Measurements from ENCODE around the gene EFNA1. TPM values are rescaled to one million over a fixed set of nuclear protein-coding genes. Genes with fewer than 3 reads are reported as not detected.
"Not testable (repeated sequence)": the region's sequence is repeated elsewhere in the genome, so short reads cannot be mapped to it uniquely, and the experiment has no call there.

The EFNA1 gene
- total RNA-seq, 1 donor from 2014 or later = 26.1 TPM

DNA sequence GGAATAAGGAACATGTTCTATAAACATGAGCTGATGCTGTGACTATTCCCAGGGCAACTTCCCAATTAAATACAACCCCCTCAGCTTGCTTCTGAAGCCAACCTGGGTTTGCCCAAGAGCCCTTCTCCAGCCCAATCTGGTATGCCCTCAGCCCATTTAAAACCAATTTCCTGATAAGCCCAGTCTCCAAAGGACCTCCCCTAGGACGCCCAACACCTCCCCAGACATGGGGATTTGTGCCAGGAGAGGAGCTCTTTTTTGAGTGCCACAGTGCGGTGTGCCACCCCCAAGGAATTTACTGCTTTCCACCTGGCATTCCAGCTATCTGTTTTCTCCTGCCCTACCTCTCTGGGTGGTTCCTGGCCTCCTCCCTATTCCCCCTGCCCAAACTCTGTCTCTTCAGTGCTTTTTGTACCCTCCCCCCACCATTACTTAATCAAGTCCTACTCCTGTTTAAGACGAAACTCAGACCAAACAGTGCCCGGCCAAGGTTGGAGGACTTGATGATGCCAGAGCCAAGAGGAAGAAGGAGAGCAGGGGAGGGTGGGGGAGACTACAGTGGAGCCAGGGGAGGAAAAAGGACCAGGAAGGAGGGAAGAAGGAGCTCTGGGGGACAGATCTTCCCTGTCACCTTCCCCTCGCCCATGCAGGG, 11.4 kb upstream of the EFNA1 start:
- TF ChIP-seq, protein P1, sequence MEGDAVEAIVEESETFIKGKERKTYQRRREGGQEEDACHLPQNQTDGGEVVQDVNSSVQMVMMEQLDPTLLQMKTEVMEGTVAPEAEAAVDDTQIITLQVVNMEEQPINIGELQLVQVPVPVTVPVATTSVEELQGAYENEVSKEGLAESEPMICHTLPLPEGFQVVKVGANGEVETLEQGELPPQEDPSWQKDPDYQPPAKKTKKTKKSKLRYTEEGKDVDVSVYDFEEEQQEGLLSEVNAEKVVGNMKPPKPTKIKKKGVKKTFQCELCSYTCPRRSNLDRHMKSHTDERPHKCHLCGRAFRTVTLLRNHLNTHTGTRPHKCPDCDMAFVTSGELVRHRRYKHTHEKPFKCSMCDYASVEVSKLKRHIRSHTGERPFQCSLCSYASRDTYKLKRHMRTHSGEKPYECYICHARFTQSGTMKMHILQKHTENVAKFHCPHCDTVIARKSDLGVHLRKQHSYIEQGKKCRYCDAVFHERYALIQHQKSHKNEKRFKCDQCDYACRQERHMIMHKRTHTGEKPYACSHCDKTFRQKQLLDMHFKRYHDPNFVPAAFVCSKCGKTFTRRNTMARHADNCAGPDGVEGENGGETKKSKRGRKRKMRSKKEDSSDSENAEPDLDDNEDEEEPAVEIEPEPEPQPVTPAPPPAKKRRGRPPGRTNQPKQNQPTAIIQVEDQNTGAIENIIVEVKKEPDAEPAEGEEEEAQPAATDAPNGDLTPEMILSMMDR (conservative IDR thresholded peaks at IDR 0.05) = no peak
- H3K4me1 Mint-ChIP-seq (ENCODE audit: unreplicated experiment) = peaks cover 2% of the 10 kb centered on the region
- peaks cover 27% of the 10 kb centered on the region for H3K27me3 Mint-ChIP-seq
- H3K27ac Mint-ChIP-seq = no peak overlapping the region
- no peak for DNase-seq (ENCODE audit: extremely low spot score, unreplicated experiment)
- no peak overlapping the region for H3K4me3 Mint-ChIP-seq
- H3K9me3 Mint-ChIP-seq = no peaks in the 10 kb centered on the region
- no peaks in the 10 kb centered on the region for H3K36me3 Mint-ChIP-seq

DNA sequence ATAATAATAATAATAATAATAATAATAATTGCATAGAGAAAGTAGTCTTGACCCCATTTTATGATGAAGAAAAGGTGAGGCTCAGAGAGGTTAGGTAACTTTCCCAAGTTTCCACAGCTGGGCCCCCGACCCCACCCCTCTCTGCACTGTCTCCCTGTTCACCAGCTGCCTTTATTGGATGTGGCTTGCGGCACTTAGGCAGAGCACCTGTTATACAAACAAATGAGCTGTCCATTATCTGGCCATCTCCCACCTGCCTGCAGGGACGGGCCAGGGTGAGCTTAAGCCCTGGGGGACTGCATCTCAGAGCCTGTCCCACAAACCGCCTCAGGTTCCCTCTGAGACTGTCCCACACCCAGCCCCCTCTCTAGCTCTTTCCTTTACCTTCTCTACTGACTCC, 10.1 kb upstream of the EFNA1 start:
- H3K36me3 Mint-ChIP-seq = no peaks in the 10 kb centered on the region
- H3K27ac Mint-ChIP-seq = no peak overlapping the region
- TF ChIP-seq, protein P1 (conservative IDR thresholded peaks at IDR 0.05) = no peak
- no peaks in the 10 kb centered on the region for H3K9me3 Mint-ChIP-seq
- H3K4me1 Mint-ChIP-seq (ENCODE audit: unreplicated experiment) = peaks cover 4% of the 10 kb centered on the region
- no peak overlapping the region for H3K4me3 Mint-ChIP-seq
- peaks cover 34% of the 10 kb centered on the region for H3K27me3 Mint-ChIP-seq
- no peak for DNase-seq (ENCODE audit: extremely low spot score, unreplicated experiment)

DNA sequence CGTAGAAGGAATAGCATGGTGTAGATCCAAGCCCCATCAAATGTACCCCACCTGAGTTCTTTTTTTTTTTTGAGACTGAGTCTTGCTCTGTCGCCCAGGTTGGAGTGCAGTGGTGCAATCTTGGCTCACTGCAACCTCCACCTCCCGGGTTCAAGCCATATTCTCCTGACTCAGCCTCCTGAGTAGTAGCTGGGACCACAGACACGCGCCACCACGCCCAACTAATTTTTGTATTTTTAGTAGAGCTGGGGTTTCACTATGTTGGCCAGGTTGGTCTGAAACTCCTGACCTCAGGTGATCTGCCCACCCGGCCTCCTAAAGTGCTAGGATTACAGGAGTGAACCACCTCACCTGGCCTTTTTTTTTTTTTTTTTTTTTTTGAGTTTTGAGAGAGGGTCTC, 9.6 kb upstream of the EFNA1 start:
- not testable (repeated sequence) for H3K27ac Mint-ChIP-seq; H3K36me3 Mint-ChIP-seq; H3K4me3 Mint-ChIP-seq; H3K9me3 Mint-ChIP-seq; DNase-seq (ENCODE audit: extremely low spot score, unreplicated experiment); H3K4me1 Mint-ChIP-seq (ENCODE audit: unreplicated experiment)
- peaks cover 35% of the 10 kb centered on the region for H3K27me3 Mint-ChIP-seq

DNA sequence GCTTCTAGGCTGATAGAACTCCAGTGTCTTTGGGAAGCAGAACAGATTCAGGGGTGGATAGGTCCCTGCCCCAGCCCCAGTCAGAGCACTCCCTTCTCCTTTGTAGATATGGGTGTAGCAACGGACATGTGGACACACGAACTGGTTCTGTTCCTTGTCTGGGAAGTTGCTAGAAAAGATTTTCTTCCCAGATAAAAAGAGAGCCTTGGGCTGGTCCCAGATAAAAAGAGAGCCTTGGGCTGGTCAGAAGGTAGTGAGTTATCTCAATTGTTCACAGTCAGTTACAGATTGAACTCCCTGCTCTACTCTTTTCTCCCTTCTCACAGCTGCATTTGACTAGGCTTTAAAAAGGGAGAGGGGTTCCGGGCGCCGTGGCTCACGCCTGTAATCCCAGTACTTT, 7.4 kb upstream of the EFNA1 start:
- no peak overlapping the region for H3K4me3 Mint-ChIP-seq

DNA sequence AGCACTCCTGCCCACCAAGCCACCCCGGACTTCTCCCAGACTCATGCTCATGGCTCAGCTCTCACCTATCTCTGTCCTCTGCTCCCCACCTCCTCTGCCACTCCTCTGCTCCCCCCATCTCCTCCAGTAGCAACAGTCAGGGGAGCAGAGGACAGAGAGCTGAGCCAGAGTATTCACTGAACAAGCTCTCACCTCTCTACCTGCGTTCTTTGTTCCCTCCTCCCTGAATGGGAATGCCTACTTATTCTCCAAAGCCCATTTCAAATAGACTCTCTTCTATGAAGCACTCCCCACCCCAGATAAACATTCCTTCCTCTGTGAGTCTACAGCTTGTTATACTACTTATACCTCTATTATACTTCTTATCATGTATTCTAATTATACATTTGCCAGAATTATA, 6.4 kb upstream of the EFNA1 start:
- TF ChIP-seq, protein P1 (conservative IDR thresholded peaks at IDR 0.05) = no peak
- H3K4me1 Mint-ChIP-seq (ENCODE audit: unreplicated experiment) = peaks cover 8% of the 10 kb centered on the region
- no peaks in the 10 kb centered on the region for H3K9me3 Mint-ChIP-seq
- DNase-seq (ENCODE audit: extremely low spot score, unreplicated experiment) = no peak
- H3K4me3 Mint-ChIP-seq = no peak overlapping the region
- H3K27me3 Mint-ChIP-seq = peaks cover 60% of the 10 kb centered on the region
- no peaks in the 10 kb centered on the region for H3K36me3 Mint-ChIP-seq
- no peak overlapping the region for H3K27ac Mint-ChIP-seq

More for the DNA sequence above, 7.4 kb upstream of the EFNA1 start:
- H3K9me3 Mint-ChIP-seq = no peaks in the 10 kb centered on the region
- TF ChIP-seq, protein P1 (conservative IDR thresholded peaks at IDR 0.05) = no peak
- no peaks in the 10 kb centered on the region for H3K36me3 Mint-ChIP-seq
- peak overlapping the region; percentile 54 for H3K27ac Mint-ChIP-seq
- peaks cover 4% of the 10 kb centered on the region for H3K4me1 Mint-ChIP-seq (ENCODE audit: unreplicated experiment)
- H3K27me3 Mint-ChIP-seq = peaks cover 53% of the 10 kb centered on the region
- DNase-seq (ENCODE audit: extremely low spot score, unreplicated experiment) = no peak

DNA sequence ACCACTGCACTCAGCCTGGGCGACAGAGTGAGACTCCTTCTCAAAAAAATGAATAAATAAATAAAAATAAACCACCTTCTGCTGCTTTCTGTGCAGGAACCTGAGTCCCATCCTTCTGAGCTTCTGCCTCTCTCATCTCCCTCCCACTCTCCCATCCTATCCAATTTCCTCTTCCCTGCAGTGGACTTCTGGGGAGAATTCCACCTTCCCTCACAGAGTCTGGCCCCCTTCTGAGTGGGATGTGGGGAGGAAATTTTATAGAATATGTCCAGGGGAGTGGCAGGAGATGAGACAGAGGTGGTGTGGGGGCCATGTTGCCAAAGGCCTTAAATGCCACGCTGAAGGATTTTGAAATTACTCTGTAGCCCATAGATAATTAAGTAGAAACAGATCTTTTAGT, 5.4 kb upstream of the EFNA1 start:
- no peak overlapping the region for H3K4me3 Mint-ChIP-seq
- no peak overlapping the region for H3K27ac Mint-ChIP-seq
- no peak for DNase-seq (ENCODE audit: extremely low spot score, unreplicated experiment)
- H3K36me3 Mint-ChIP-seq = no peaks in the 10 kb centered on the region
- peaks cover 15% of the 10 kb centered on the region for H3K4me1 Mint-ChIP-seq (ENCODE audit: unreplicated experiment)
- no peaks in the 10 kb centered on the region for H3K9me3 Mint-ChIP-seq
- TF ChIP-seq, protein P1 (conservative IDR thresholded peaks at IDR 0.05) = no peak
- peaks cover 66% of the 10 kb centered on the region for H3K27me3 Mint-ChIP-seq
